ENCODE data around the gene HOATZ. TPM values are rescaled to one million over a fixed set of nuclear protein-coding genes. Genes with fewer than 3 reads are reported as not detected.

Gene HOATZ
- total RNA-seq, 2 experiments from 2014 or later: not detected

DNA sequence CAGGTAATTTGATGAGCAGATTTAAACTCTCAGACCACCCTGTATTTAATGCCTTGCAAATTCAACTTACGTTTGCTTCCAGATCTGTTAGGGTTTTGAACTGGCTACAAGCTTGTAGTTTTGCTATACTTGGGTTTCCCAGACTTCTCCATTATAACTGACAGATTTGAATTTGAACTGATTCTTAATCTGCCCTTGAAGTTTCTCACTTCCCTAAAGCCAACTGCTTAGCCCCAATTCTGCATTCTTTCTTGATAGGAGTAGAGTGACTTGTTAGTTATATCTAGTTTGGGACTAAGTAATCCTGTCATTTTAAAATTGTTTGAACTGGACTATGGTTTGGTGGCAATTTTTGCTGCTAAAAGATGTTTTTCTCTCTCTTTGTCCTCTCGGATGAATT lies 35.7 kb downstream of the HOATZ start:
- Mint-ChIP-seq H3K27ac (no peak overlapping the region), H3K4me1 (ENCODE audit: low read depth) (no peaks in the 10 kb centered on the region), H3K9me3 (peaks cover under 1% of the 10 kb centered on the region), H3K27me3 (no peaks in the 10 kb centered on the region), H3K36me3 (ENCODE audit: low read depth) (peaks cover 73% of the 10 kb centered on the region), H3K4me3 (no peak overlapping the region)
- POLR2A ChIA-PET: no interaction called here
- ATAC-seq: no peak
- TF ChIP-seq, protein P1, sequence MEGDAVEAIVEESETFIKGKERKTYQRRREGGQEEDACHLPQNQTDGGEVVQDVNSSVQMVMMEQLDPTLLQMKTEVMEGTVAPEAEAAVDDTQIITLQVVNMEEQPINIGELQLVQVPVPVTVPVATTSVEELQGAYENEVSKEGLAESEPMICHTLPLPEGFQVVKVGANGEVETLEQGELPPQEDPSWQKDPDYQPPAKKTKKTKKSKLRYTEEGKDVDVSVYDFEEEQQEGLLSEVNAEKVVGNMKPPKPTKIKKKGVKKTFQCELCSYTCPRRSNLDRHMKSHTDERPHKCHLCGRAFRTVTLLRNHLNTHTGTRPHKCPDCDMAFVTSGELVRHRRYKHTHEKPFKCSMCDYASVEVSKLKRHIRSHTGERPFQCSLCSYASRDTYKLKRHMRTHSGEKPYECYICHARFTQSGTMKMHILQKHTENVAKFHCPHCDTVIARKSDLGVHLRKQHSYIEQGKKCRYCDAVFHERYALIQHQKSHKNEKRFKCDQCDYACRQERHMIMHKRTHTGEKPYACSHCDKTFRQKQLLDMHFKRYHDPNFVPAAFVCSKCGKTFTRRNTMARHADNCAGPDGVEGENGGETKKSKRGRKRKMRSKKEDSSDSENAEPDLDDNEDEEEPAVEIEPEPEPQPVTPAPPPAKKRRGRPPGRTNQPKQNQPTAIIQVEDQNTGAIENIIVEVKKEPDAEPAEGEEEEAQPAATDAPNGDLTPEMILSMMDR (IDR thresholded peaks at IDR 0.05): no peak
- intact Hi-C loops (cut with micrococcal nuclease): no loop called here
- CTCF ChIA-PET: interaction anchor here (0.9 to 2.5 kb wide), 3 partner anchors 12 to 96 kb away, joined by 3 to 9 read pairs (median 8); no protein-coding TSS in a partner anchor
- DNase-seq: no peak

DNA sequence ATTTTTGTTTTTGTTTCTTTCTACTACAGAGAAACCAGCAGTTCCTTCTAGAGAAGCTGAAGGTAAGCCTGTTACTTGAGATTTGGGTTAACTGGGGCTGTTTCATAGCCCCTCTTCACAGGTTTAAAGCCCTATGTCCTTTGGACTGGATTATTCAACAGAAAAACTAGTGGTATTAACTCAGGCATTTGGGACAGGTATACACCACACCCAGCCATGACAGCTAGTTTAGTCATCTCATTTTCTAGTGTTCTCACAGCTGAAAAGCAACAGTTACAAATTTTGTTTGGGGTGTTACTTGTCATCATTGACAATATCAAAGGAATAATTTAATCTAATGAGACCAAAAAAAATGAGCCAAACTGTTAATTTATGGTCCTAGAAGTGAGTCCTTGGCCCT lies 40.0 kb downstream of the HOATZ start:
- Mint-ChIP-seq H3K4me1 (ENCODE audit: low read depth) (no peaks in the 10 kb centered on the region), H3K4me3 (no peak overlapping the region), H3K27ac (no peak overlapping the region), H3K27me3 (no peaks in the 10 kb centered on the region), H3K36me3 (ENCODE audit: low read depth) (peaks cover 58% of the 10 kb centered on the region), H3K9me3 (peaks cover 8% of the 10 kb centered on the region)
- CTCF ChIA-PET: interaction anchor here (0.7 to 1.7 kb wide), 6 partner anchors 9 to 107 kb away, joined by 3 to 10 read pairs (median 4); no protein-coding TSS in a partner anchor
- intact Hi-C loops (cut with micrococcal nuclease): no loop called here
- DNase-seq (no peak), ATAC-seq (no peak)
- POLR2A ChIA-PET: interaction anchor here (0.8 to 1.7 kb wide), 2 partner anchors 12 to 15 kb away, joined by 3 to 6 read pairs; no protein-coding TSS in a partner anchor
- TF ChIP-seq, protein P1 (IDR thresholded peaks at IDR 0.05): no peak

DNA sequence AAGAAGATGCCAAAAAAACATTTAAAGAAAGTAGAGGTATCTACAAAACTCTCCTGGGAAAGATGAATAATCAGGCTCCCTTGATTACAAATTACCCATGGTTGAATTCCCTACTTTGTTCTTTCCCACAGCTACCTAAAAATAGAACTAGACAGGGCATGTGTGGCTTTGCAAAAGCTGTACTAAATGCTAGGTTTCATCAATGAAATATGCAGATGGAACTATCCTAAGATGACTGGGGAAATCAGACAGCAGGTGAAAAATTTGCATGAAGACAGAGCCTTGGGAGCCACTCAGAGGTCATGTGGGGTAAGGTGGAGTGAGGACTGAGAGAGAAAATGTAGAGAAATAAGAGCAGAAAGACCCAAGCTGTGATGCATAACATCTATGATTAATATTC lies 40.7 kb downstream of the HOATZ start:
- intact Hi-C loops (cut with micrococcal nuclease): no loop called here
- DNase-seq (no peak), ATAC-seq (no peak)
- Mint-ChIP-seq H3K4me1 (ENCODE audit: low read depth) (no peaks in the 10 kb centered on the region), H3K27me3 (no peaks in the 10 kb centered on the region), H3K36me3 (ENCODE audit: low read depth) (peaks cover 61% of the 10 kb centered on the region), H3K9me3 (peaks cover 8% of the 10 kb centered on the region), H3K27ac (no peak overlapping the region), H3K4me3 (no peak overlapping the region)
- TF ChIP-seq, protein P1 (IDR thresholded peaks at IDR 0.05): no peak
- CTCF ChIA-PET: interaction anchor here (1.4 to 1.7 kb wide), 4 partner anchors 10 to 108 kb away, joined by 4 to 10 read pairs (median 5); no protein-coding TSS in a partner anchor
- POLR2A ChIA-PET: interaction anchor here (1.7 kb wide), 1 partner anchor 13 kb away, joined by 6 read pairs; no protein-coding TSS in a partner anchor

DNA sequence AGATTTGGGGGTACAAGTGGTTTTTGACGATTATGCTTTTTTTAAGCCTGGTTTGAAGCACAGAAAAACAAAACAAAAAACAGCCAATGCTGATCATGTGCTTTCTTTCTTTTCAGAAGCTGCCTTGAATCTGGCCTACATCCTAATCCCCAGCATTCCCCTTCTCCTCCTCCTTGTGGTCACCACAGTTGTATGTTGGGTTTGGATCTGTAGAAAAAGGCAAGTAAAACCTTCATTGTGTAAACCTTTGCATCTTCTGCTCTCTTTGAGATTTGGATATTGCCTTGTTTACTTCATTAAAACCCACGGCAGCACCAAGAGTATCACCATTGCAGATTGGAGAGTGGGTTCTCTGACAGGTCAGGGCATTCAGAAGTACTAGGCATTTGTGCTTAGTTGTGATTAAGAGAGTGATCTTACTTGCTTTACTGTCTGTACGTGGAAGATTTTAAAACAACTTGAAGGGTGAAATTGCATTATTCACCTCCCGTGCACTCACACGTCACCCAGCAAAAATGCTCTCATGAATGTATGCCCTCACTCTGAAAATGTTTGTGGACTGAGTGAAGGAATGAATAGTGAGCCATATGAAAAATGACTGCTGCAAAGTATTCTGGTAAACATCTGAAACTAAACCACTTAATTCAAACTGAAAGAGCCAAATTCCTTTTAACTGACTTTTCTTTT lies 43.0 kb downstream of the HOATZ start:
- ChIA-PET CTCF (interaction anchor here (1.4 to 1.8 kb wide), 2 partner anchors 9 to 103 kb away, joined by 3 to 5 read pairs; no protein-coding TSS in a partner anchor), POLR2A (no interaction called here)
- no peak overlapping the region for H3K27ac Mint-ChIP-seq
- ATAC-seq: no peak
- peaks cover 8% of the 10 kb centered on the region for H3K9me3 Mint-ChIP-seq
- no peaks in the 10 kb centered on the region for H3K27me3 Mint-ChIP-seq
- H3K4me3 Mint-ChIP-seq: no peak overlapping the region
- H3K36me3 Mint-ChIP-seq (ENCODE audit: low read depth): peaks cover 48% of the 10 kb centered on the region
- intact Hi-C loops (cut with micrococcal nuclease): no loop called here
- no peak for DNase-seq
- H3K4me1 Mint-ChIP-seq (ENCODE audit: low read depth): no peaks in the 10 kb centered on the region
- TF ChIP-seq, protein P1 (IDR thresholded peaks at IDR 0.05): no peak

DNA sequence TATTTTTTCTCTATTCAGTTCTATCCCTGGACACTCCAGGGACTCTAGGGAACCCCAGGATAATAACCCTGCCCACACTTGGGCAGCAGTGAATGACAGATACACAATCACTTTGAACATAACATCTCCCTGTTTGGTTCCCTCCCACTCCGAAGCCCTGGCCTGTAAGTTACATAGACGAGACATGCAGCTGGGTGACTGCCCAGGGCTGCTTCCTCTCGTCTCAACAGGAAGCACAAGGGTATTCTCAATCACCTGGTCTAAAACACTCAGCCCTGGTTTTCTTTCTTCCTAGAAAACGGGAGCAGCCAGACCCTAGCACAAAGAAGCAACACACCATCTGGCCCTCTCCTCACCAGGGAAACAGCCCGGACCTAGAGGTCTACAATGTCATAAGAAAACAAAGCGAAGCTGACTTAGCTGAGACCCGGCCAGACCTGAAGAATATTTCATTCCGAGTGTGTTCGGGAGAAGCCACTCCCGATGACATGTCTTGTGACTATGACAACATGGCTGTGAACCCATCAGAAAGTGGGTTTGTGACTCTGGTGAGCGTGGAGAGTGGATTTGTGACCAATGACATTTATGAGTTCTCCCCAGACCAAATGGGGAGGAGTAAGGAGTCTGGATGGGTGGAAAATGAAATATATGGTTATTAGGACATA lies 45.4 kb downstream of the HOATZ start:
- no peak for ATAC-seq
- TF ChIP-seq, protein P1 (IDR thresholded peaks at IDR 0.05): no peak

More for the DNA sequence above, 45.4 kb downstream of the HOATZ start:
- intact Hi-C loops (cut with micrococcal nuclease): loop anchor here (5.0 kb wide), 1 partner anchor 103 kb away; no protein-coding TSS in a partner anchor
- no peaks in the 10 kb centered on the region for H3K27me3 Mint-ChIP-seq
- no peak for DNase-seq
- ChIA-PET POLR2A (no interaction called here), CTCF (interaction anchor here (2.6 to 5.5 kb wide), 2 partner anchors 105 to 217 kb away, joined by 12 to 39 read pairs; no protein-coding TSS in a partner anchor)
- no peak overlapping the region for H3K27ac Mint-ChIP-seq
- H3K4me1 Mint-ChIP-seq (ENCODE audit: low read depth): no peaks in the 10 kb centered on the region
- H3K36me3 Mint-ChIP-seq (ENCODE audit: low read depth): peaks cover 35% of the 10 kb centered on the region
- H3K9me3 Mint-ChIP-seq: peaks cover 8% of the 10 kb centered on the region
- no peak overlapping the region for H3K4me3 Mint-ChIP-seq

Measured in activated CD8-positive, alpha-beta T cell treated with anti-CD3 and anti-CD28 coated beads for 36 hours (primary cell).